Left ventricle myocardium inferior (tissue), 1 donor: ENCODE results near the gene SPINT3. TPM values are rescaled to one million over a fixed set of nuclear protein-coding genes. Genes with fewer than 3 reads are reported as not detected.

ENCODE experiments used
- DNase-seq: peaks from one replicate; pipeline ENCODE4 v3.0.0-alpha.2; 2020
- H3K27ac ChIP-seq: fragments of 200-600 bp; replicated peaks from 2 replicates; pipeline ENCODE4 v1.8.0; 2021
- H3K27me3 ChIP-seq: fragments of 200-600 bp; 2 replicates; pipeline ENCODE4 v1.8.0; 2021; ENCODE audit warnings: low read depth
- H3K36me3 ChIP-seq: fragments of 200-600 bp; 2 replicates; pipeline ENCODE4 v1.8.0; 2021
- H3K4me1 ChIP-seq: fragments of 200-600 bp; 2 replicates; pipeline ENCODE4 v1.8.0; 2021
- H3K4me3 ChIP-seq: fragments of 200-600 bp; 2 replicates; pipeline ENCODE4 v1.8.0; 2021; ENCODE audit warnings: mild to moderate bottlenecking, moderate library complexity
- H3K9me3 ChIP-seq: fragments of 200-600 bp; replicated peaks from 2 replicates; pipeline ENCODE4 v1.8.0; 2021
- CTCF ChIP-seq: fragments of 200-600 bp; IDR thresholded peaks from 2 replicates; pipeline ENCODE4 v1.8.0; 2021; ENCODE audit warnings: antibody characterized with exemption, mild to moderate bottlenecking, borderline replicate concordance
- intact Hi-C: fragments of 100-400 bp; cut with micrococcal nuclease; formaldehyde crosslinking; loops from one replicate; pipeline ENCODE4 v1.11.0; 2022
- total RNA-seq: library from RNA; stranded (reverse); fragmentation: NEBNext Ultra II Directional; extraction: Animal tissue kit (Norgen Biotek cat#: 25700); gene quantifications from one replicate; pipeline ENCODE4 v1.2.1, GENCODE V29; 2021
- donor health status: DM: no; HTN: yes; CAD: no; lungs with severe emphysema.

The SPINT3 gene
- total RNA-seq, 1 donor from 2014 or later: not detected

GRCh38 chr20:45538209-45538799 lies 22.9 kb upstream of the SPINT3 start:
- Histone ChIP-seq H3K4me1 (no peaks in the 10 kb centered on the region), H3K4me3 (no peak overlapping the region), H3K27me3 (peaks cover 95% of the 10 kb centered on the region), H3K9me3 (no peaks in the 10 kb centered on the region), H3K36me3 (no peaks in the 10 kb centered on the region), H3K27ac (no peak overlapping the region)
- DNase-seq: no peak
- intact Hi-C loops: no loop called here
- no peak for TF ChIP-seq CTCF

DNA sequence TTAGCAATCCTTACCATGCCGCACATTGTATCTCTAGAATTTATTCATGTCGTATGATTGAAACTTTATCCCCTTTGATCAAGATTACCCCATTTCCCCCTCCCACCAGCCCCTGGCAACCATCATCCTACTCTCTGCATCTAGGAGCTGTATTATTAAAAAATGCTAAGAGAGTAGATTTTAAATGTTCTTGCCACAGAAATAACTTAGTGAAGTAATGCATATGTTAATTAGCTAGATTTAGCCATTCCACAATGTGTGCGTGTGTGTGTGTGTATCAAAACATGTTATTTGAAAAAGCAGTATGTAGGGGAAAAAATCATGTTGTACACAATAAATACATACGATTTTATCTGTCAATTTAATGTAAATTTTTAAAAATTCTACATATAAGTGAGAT lies 11.9 kb upstream of the SPINT3 start:
- no peak for DNase-seq
- H3K9me3 ChIP-seq: no peaks in the 10 kb centered on the region
- intact Hi-C loops: no loop called here
- H3K27ac ChIP-seq: no peak overlapping the region
- H3K27me3 ChIP-seq: peaks cover 86% of the 10 kb centered on the region
- H3K36me3 ChIP-seq: no peaks in the 10 kb centered on the region
- no peak overlapping the region for H3K4me3 ChIP-seq
- no peak for TF ChIP-seq CTCF
- H3K4me1 ChIP-seq: no peaks in the 10 kb centered on the region

- intact Hi-C loops: no loop called here
- TF ChIP-seq CTCF: no peak
- peaks cover 73% of the 10 kb centered on the region for H3K27me3 ChIP-seq
- DNase-seq: no peak
- no peaks in the 10 kb centered on the region for H3K4me1 ChIP-seq
- no peaks in the 10 kb centered on the region for H3K9me3 ChIP-seq
- H3K36me3 ChIP-seq: no peaks in the 10 kb centered on the region
- H3K27ac ChIP-seq: no peak overlapping the region
- H3K4me3 ChIP-seq: no peak overlapping the region
Observed at GRCh38 chr20:45523821-45524220, 8.4 kb upstream of the SPINT3 start.

DNA sequence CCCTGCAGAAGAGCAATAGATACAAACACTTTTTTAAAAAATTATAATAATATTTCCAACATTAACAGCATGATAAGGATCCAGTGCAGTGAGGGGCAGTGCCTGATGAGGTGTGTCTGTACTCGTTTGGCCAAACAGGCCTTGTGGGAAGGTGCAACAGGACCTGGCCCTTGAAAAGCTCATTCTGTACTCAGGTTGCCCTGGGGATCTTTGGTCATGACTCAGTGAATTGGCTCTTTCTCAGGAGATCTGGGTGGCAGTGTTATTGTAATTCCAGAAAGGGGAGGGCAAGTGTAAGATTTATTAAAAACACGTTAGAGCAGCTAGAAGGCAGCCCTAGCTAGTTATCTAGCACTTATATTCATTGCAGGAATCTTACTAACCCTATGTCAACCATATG lies 2.9 kb upstream of the SPINT3 start:
- H3K36me3 ChIP-seq: no peaks in the 10 kb centered on the region
- no peak overlapping the region for H3K4me3 ChIP-seq
- TF ChIP-seq CTCF: no peak
- no peak overlapping the region for H3K27ac ChIP-seq
- no peak for DNase-seq
- no peaks in the 10 kb centered on the region for H3K9me3 ChIP-seq
- intact Hi-C loops: no loop called here
- H3K4me1 ChIP-seq: no peaks in the 10 kb centered on the region
- peaks cover 47% of the 10 kb centered on the region for H3K27me3 ChIP-seq

- TF ChIP-seq CTCF: no peak
- no peak for DNase-seq
- Histone ChIP-seq H3K4me1 (no peaks in the 10 kb centered on the region), H3K27ac (no peak overlapping the region), H3K36me3 (no peaks in the 10 kb centered on the region), H3K4me3 (no peak overlapping the region), H3K27me3 (peaks cover 44% of the 10 kb centered on the region), H3K9me3 (no peaks in the 10 kb centered on the region)
- intact Hi-C loops: no loop called here
Observed at GRCh38 chr20:45510242-45510862, 5.1 kb downstream of the SPINT3 start.
